GM19397 (cell line): ENCODE data around the gene CCL19.
A peak's percentile ranks its signal among the peaks of the same experiment; 100 is the strongest.

Experiments
- ATAC-seq: cut with Tn5 transposase; IDR thresholded peaks from one replicate; pipeline ENCODE4 v1.9.1; 2021; ENCODE audit warnings: mild to moderate bottlenecking, moderate library complexity; ENCODE audit not compliant: unreplicated experiment

Gene CCL19

DNA sequence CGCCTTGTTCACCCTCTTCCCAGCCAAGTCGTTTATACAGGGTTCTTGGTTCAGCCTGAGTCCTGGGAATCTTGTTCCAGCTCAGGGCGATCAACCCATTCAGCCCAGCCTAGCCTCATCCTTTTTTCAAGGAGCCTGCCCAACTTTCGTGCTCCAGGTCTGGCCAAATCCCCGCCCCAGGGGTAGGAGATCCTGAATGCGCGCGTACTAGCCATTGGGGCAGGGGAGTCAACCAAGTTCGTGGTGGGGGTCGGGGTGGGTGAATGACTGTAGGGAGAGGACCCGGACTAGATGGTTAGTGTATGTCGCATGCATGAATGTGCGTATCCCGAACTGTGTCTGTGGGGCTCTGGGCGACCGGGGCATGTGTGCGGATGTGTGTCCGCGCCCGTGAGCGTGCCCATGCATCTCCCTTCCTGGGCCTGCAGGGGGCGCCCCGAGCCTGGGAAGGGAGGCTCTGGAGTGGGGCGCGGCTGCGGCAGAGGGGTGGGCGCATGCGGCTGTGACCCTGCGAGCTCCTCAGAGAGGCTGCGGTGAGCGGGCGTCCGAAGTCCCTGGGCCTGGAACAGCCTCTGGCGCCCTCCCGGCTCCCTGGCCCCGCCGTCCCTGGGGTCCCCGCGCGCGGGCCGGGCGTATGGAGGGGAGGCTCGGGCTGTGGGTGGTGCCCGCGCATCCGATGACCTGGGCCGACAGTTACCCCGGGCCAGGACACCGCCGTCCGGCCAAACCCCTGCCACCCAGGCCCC, 10.1 kb upstream of the CCL19 start:
- peak; percentile 58 for ATAC-seq

DNA sequence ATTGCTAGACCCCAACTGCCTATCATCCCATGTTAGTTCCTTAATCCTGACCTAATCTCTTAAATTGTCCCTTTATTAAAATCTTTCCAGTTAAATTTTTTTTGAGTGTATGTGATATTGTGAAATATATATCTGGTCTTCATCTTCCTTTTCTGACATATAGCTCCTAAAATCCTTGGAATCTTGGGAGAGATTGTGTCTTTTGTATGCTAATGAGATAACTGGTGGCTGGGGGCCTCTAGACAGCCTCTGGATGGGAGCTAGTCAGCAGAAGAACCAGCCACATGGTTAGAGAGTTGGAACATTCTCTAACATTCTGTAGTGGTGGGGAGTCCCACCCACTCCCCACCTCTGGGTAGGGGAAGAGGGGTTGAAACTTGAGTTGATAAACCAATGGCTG, 3.7 kb upstream of the CCL19 start:
- no peak for ATAC-seq

DNA sequence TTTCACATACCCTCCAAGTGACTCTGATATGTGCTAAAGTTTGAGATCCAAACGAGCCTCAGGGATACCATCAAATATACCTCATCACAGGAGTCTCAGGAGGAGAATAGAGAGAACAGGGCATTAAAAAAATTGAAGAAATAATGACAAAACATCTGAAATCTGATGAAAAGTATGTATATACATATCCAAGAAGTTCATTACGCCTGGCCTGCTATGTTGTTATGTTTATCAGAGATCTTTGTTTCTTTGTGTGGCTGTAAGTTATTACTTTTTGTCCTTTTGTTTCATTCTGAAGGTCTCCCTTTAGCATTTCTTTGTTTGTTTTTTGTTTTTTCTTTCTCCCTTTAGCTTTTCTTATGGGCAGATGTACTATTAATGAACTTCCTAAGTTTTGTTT, 2.5 kb upstream of the CCL19 start:
- no peak for ATAC-seq

DNA sequence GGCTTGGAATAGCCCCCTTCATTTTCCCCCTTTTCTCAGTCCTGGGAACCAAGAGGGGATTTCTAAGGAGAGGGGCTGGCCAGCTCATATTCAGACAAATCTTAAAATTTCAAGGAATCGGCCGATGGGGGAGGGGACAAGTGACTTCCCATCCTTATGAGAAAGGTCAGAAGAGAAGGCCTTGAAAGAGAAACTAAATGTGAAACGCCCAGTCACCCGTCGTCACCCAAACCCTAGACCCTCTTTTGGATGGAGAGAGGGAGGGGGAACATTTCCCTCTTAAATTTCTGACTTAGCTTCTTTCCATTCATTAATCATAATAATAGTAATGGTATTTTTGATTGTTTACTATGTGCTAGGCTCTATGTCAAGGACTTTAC, 850 bp upstream of the CCL19 start:
- ATAC-seq: no peak

DNA sequence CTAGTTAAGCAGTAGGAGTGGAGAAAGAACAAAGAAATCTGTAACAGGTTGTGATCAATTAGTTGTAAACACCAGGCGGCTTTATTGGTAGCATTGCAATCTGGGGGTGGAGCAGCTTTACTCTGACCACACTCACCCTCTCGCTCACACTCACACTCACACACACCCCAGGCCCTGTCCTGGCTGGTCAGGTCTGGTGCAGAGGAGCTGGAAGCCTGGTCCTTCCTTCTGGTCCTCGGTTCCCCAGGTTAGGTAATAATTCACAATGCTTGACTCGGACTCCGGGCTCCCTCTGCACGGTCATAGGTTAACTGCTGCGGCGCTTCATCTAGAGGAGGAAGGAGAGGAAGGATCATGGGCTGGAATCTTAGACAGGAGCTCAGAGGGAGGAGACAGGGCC, 1.6 kb downstream of the CCL19 start:
- ATAC-seq: no peak

DNA sequence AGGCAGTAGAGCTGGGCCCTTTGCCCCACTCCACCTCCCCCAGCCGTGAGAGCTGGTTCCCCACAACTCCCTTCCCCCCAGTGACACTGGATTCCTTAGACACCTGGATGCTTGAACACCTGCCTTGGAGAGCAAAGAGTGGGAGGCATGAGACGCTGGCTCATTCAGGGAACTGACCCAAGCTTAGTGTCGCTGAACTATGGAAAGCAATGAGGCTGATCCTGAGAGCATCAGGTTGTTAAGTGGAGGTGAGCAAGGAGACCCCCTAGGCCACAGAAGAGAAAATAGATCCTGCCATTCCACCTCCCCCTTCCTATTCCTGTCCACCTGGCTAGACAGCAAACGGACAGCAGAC, 2.0 kb downstream of the CCL19 start:
- no peak for ATAC-seq

DNA sequence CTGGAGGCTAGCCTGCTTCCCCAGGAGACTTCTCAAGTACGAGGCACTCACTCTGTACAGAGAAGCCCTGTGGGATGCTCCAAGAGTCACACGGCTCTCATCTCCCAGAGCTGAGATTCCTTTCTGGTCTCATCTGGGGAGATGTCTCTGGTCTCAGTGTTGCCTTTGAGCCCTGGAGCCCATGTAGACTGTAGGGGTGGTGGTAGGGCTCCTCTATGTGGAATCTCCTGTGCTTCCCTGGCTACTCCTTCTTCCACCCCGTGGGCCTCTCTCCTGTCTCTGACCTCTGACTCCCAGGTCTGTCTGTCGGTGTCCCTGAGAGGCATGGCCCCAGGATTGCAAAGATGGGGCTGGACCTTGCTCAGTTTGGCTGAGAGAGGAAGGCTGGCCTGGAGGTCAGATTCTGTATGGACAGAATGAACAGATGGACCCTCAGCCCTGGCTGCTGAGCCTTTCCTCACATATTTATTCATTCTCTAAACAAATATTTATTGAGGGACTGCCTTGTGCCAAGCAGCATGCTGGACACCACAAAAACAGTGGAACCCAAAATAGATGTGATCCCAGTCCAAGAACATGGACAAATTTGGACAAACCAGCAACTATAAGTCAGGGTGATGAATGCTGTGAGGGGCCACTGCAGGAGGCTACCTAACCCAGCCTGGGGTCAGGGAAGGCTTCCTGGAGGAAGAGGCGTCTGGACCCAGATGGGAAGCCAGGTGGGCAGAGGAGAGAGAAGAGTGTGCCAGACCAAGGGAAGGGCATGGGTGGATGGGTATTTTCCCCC, 2.6 kb downstream of the CCL19 start:
- no peak for ATAC-seq

DNA sequence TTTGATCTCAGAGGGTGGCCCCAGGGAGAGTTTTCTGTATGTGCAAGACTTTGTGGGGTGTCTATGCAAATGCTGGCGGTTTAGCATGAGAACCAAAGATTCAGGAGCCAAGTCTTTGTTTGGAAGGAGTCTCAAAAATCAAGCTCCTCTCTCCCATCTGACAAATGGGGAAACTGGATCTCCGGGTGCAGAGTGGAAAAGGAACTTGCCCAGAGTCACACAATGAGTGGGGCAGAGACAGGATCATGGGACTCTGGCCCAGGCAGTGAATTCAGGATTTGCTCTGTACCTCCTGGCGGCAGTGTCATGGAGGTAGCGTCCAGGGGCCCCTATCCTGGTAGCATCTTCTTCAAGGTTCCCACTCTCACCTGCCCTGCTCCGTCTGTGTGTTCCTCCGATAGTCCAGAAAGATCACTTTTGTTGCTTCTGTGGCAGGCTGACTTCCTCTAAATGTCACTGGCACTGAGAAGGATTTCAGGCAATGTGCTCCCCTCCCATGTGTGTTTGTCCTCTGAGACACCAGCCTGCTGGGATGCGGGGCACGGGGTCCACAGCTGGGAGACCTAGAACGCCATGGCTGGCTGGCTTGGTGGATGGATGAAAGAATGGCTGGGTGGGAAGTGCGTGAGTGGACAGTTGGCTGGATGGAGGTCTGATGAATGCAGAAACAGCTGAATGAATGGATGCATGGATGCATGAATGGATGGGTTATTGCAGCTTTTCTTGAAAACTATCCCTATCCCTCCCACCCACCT, 3.6 kb downstream of the CCL19 start:
- ATAC-seq: no peak

DNA sequence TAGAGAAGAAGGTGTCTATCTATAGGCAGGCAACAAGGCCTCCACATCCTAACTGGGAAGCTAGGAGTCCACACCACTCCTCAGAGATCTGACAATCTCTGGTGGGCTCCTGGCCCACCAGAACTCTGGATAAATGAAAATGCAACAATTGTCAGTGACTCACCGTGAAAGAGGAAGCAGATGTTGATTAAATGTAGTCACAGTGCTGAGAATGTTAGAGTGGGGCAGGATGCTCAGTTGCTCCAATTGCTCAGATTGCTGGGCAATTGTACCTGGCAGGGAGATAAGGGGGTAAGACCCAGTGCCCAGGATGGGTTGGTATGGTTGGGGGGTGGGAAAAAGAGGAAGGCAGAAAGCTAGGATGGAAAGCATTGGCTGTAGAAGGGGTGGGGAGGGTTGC, 4.3 kb downstream of the CCL19 start:
- no peak for ATAC-seq

DNA sequence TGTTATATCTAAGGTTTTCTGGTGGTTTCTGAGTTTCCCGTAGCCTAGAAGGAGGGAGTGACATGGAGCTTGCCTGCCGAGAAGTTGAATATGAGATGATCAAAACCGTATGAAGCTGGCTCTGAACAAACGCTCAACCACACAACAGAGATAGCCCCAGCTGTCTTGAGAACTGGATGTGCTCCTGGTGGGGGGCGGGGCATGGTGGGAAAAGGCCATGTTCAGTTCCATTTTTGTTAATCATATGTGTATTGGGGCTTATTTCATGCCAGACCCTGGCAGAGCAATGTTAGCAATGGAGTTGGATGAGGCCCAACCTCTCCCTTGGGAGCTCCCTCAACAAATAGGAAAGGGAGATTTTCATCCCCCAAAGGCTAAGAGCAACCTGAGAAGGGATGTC, 4.8 kb downstream of the CCL19 start:
- no peak for ATAC-seq

DNA sequence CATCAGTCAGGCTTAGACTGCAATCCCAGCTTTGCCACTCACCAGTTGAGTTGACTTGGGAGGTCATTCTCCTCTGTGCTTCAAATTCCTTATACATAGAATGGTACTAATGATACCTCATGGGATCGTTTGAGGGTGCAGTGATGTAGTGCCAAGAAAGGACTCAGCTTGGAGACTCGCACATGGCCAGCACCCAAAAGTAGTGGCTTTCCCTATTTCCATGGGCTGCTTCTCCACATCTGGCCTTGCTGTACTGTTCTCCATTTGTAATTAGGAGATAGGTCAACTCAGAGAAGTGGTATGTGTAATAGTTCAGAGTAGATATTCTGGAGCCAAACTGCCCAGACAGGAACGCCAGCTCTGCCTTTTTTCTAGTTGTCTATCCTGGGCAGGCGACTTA, 5.5 kb downstream of the CCL19 start:
- no peak for ATAC-seq

DNA sequence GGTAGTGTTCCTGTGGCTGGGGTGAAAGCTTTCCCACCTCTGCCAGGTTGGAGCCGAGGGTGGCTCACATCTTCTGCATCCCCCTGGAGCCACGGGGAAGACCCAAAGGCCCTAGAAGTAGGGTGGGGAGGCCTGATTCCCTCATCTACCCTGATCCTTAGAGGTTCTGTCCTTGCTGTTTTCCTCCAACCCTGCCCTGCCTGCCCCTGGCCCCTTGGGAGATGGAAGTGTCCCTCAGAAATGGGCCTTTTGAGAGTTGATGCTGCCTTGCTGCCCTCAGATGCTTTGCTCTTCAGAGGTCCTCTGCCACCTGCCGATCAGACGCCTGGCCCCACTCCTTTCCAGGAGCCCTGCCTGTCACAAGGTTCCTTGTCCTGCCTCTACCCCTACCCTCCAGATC, 6.3 kb downstream of the CCL19 start:
- ATAC-seq: no peak

DNA sequence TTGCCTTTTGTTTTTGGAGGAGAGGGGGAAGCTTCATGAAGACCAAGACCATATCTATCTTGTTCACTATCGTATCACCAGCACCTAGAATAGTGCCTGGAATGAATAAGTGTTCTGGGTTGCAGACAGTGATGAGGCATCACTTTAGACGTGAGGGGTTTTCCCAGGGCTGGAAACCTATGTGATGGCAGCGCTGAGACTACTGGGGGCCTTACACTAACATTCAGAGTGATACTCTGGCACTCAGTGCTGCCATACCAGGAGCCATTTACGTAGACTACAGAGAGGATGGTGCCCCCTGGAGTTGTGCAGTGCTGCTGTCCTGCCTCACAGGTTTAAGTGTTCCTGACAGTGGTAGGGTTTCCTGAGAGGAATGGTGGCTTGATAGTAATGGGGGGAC, 6.9 kb downstream of the CCL19 start:
- ATAC-seq: no peak

DNA sequence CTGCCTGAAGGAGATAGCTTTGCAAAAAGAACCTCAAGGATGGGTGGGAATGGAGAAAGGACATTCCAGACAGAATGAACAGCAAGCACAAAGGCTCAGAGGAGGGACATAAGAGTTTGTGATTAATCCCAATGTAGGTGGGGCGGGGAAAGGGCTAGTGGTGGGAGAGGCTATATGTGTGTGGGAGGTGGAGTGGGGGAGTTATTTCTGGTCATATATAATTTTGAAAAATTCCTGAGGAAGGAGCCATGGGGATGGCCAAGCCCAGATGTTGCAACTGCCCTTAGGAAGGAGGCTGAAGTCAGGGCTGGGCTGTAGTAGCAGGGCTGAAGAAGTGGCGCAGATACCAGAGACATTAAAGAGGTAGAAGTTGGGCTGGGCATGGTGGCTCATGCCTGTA, 15.2 kb downstream of the CCL19 start:
- ATAC-seq: no peak

DNA sequence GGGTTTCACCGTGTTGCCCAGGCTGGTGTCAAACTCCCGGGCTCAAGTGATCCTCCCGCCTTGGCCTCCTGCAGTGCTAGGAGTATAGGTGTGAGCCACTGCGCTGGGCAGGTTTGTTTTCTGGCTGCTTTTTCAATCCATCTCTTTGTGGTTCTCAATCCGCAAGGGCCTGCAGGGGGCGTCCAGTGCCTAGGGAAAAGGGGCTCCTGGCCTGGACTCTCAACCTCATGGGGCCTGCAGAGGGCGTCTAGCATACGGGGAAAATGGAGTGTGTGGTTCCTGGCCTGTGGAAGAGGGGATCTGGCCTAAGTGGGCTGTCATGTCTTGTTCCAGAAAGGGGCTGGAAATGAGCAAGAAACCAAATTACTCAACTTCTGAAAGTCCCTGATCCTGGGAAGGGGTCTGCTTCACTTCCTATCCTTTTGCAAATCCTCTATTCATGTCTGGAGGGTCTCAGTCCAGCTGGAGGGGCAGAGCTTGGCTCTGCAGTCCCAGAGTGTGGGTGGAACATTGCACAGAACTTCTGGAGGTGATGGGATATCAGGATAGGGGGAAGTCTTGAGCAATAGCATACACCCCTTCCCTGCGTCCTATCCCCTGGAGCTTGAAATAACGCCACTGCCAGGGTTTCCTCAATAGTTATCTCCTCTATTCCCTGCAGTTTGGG, 15.9 kb downstream of the CCL19 start:
- no peak for ATAC-seq

DNA sequence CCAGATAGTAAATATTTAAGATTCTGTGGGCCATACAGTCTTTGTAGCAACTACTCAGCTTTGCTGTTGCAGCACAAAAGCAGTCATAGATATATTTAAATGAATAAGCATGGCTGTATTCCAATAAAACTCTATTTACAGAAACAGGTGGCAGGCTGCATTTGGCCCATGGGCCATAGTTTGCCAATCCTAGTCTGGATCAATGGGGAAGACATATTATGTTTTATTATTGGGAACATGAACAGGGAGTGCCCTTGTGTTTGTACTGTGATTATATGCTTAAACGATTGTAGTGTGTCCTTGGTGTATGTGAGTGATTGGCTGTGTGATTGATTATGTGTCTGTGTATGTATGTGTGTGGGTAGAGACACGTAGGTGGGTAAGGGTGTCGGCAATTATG, 16.6 kb downstream of the CCL19 start:
- ATAC-seq: no peak

DNA sequence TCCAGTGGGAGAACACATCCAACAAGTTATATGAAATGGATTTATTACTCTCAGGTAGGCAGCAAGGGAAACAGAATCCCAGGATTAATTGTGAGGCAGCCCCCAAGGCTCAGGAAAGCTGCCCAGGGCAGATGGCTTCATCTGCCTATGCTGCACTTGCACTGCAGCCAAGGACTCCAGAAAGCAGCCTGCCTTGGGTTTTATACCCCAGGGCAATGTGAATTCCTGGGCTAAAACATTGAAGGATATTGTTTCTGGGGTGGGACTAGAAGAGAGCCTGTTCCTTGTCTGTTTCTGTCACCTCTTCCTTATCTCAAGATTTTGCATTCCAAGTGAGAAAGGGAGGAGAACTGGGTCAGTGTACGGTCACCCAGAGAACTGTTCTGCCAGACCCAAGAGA, 19.8 kb downstream of the CCL19 start:
- ATAC-seq: no peak

DNA sequence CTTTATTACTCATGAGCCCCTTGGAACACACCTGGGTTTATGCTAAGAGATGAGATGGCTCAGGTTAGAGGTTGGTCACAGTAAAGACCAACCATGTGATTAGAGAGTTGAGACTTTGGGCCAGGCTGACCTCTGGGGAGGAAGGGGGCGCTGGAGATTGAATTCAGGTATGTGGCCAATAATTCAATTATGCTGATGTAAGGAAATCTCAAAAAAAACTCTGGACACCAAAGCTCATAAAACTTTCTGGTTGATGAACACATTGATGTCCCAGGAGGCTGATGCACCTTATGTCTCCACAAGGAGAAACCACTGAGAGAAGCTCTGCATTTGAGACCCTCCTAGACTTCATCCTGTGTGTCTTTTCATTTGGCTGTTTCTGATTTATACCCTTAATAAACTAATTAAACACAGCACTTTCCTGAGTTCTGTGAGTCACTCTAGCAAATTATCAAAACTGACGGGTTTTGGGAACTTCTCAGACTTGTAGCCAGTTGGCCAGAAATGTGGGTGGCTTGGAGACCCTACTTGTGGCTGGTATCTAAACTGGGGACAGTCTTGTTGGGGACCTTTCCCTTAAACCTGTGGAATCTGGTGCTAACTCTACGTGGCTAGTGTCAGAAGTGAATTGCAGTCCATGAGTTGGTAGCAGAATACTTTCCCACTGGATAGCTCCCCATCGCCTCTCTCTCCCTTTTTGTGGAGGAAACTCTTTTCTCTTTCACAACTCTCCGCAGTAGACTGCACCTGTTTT, 21.1 kb downstream of the CCL19 start:
- no peak for ATAC-seq

DNA sequence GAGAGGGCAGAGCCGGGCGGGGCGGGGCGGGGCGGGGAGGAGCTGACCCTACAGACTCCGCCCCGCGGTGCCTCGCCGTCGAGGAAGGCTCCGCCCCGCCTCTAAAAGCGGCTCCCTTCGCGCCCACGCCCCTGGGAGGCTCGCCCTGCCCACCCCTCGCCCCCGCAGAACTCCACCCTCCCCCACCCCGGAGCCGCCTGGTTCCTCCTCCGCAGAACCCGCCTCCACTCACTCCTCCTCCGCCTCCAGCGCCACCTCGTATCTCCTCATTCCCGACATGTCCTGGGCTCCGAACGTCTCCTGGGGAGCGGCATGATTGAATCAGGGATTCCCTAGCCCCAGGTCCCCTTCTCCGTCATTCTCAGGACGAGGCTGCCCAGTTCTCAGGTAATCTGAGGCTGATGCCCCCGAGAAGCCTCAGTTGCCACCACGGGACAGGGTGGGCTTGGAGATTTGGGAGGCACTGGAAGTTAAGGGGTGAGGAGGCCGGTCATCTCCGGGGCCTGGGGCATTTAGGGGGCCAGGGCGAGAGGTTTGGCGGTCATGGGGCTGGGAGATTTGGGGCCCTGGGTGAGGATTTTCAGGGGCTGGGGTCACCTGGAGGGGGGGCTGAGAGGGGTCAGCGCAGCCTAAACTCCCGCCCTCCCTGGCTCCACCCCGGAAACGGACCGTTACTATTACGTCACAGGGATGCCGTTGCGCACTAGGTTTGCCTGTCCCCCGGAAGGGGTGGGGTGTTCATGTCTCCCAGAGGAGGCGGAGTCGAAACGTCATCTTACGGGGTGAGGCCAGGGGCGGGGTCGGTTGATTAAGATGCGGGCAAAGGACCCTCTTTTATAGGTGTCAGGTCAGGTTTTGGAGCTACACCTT, 25.5 kb downstream of the CCL19 start:
- peak; percentile 63 for ATAC-seq

DNA sequence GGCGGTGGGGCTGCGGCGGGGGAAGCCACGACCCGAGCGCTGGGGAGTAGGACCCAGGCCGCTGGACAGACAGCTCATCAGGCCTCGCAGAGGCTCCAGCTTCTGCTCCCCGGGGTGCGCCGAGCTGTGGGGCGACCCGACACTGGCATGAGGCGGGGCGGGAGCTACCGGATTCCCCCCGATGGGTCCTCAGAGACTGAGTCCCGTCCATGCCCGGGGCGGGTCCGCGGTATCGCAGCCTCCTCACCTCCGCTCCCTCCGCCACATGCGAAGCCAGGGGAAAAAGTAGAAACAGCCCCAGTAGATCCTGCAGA, 26.1 kb downstream of the CCL19 start:
- peak; percentile 27 for ATAC-seq
